GM12873 (cell line): ENCODE data around the gene KIF18A.

Source experiments
- CTCF ChIP-seq: IDR thresholded peaks from 2 replicates; pipeline ENCODE4 v1.5.1; 2012; ENCODE audit warnings: low read depth, mild to moderate bottlenecking, moderate library complexity, low read length, control low read depth; ENCODE audit not compliant: insufficient read depth; ENCODE audit errors: missing control alignments

The KIF18A gene

GRCh38 chr11:28139841-28140415 is 32.0 kb upstream of the KIF18A start:
- TF ChIP-seq CTCF: no peak

GRCh38 chr11:28137832-28138231 is 29.9 kb upstream of the KIF18A start:
- no peak for TF ChIP-seq CTCF

- TF ChIP-seq CTCF: no peak
These were observed 29.4 kb upstream of the KIF18A start for GRCh38 chr11:28137366-28137765.

- no peak for TF ChIP-seq CTCF
These were observed 25.2 kb upstream of the KIF18A start for GRCh38 chr11:28133146-28133545.

GRCh38 chr11:28132548-28132947 is 24.6 kb upstream of the KIF18A start:
- TF ChIP-seq CTCF: no peak

GRCh38 chr11:28123151-28123581 is 15.2 kb upstream of the KIF18A start:
- TF ChIP-seq CTCF: no peak

- no peak for TF ChIP-seq CTCF
These were observed 9.8 kb upstream of the KIF18A start for GRCh38 chr11:28117712-28118111.

- no peak for TF ChIP-seq CTCF
These were observed 6.8 kb upstream of the KIF18A start for GRCh38 chr11:28114731-28115130.
